ENCODE results near the gene CRYBG1. TPM values are rescaled to one million over a fixed set of nuclear protein-coding genes. Genes with fewer than 3 reads are reported as not detected.

The CRYBG1 gene
- total and polyA plus RNA-seq, 10 of the 15 experiments (the other 5 are each of a cell fraction or from before 2014, with no cell fraction given): 6.5 to 57.0 (median 25.2) TPM

GRCh38 chr6:106383573-106383972, 23.1 kb downstream of the CRYBG1 start:
- BruUV-seq (replicated peaks): no TSS peak
- no peak for FAIRE-seq
- Histone ChIP-seq H3K4me2 (ENCODE audit: control insufficient read depth, insufficient read depth) (no peak overlapping the region), H3K9ac (ENCODE audit: control insufficient read depth, insufficient read depth, low read length) (no peak overlapping the region), H3K79me2 (ENCODE audit: control insufficient read depth, insufficient read depth, low read length) (no peaks in the 10 kb centered on the region), H3K4me1 (ENCODE audit: control insufficient read depth, insufficient read depth, low read length) (no peaks in the 10 kb centered on the region), H3K27ac (ENCODE audit: control insufficient read depth, insufficient read depth) (no peak overlapping the region), H2AFZ (ENCODE audit: control insufficient read depth, low read depth, low read length) (no peak overlapping the region), H3K4me3 (no peak overlapping the region), H4K20me1 (ENCODE audit: control insufficient read depth, insufficient read depth) (no peaks in the 10 kb centered on the region), H3K27me3 (replicated peaks in 1 of 2; ENCODE audit: control insufficient read depth in 2 of 2, insufficient read depth in 2 of 2, low read length in 1 of 2) (no peaks in the 10 kb centered on the region; a peak in 3 of 4 replicates), H3K9me3 (replicated peaks; ENCODE audit: control insufficient read depth, insufficient read depth, low read length) (no peaks in the 10 kb centered on the region), H3K36me3 (ENCODE audit: control insufficient read depth in 2 of 2, insufficient read depth in 2 of 2, low read length in 1 of 2) (no peaks in the 10 kb centered on the region)
- no peak for ATAC-seq
- ChIA-PET RAD21 (ENCODE audit: unreplicated experiment) (no interaction called here), POLR2A (no interaction called here), CTCF (no interaction called here), SMC1A (ENCODE audit: uncharacterized antibody, unreplicated experiment) (no interaction called here)
- DNase-seq (ENCODE audit: low read depth, low spot score): no peak
- WGBS (ENCODE audit: insufficient coverage, insufficient replicate concordance, low lambda C conversion rate, missing lambda C conversion rate): 73% methylated on average over 2 of the region's 2 CpGs
- intact Hi-C loops (cut with micrococcal nuclease; ENCODE audit: unreplicated experiment) (no loop called here), in situ Hi-C loops (cut with MboI) (no loop called here)
- TF ChIP-seq PBX3 (IDR thresholded peaks at IDR 0.05; ENCODE audit: insufficient replicate concordance, low read depth, low read length): no peak
- TF ChIP-seq SUPT20H (IDR thresholded peaks at IDR 0.05; ENCODE audit: borderline replicate concordance, control insufficient read depth, low read depth, low read length): no peak
- no peak for TF ChIP-seq CUX1 (IDR thresholded peaks at IDR 0.05; ENCODE audit: insufficient replicate concordance, low read depth, low read length)
- TF ChIP-seq CREB1 (IDR thresholded peaks at IDR 0.05; ENCODE audit: low read depth): no peak
- no peak for TF ChIP-seq BCL11A (IDR thresholded peaks at IDR 0.05; ENCODE audit: low read depth, low read length)
- no peak for TF ChIP-seq RB1 (IDR thresholded peaks at IDR 0.05; ENCODE audit: borderline replicate concordance)
- no peak for TF ChIP-seq SUZ12 (IDR thresholded peaks at IDR 0.05; ENCODE audit: unreplicated experiment)
- TF ChIP-seq PML (IDR thresholded peaks at IDR 0.05; ENCODE audit: low read length): no peak
- TF ChIP-seq ETV6 (conservative IDR thresholded peaks at IDR 0.05 in 1 of 2, IDR thresholded peaks at IDR 0.05 in 1 of 2; ENCODE audit: borderline replicate concordance in 1 of 2, low read depth in 1 of 2): no peak
- no peak for TF ChIP-seq ZNF384 (IDR thresholded peaks at IDR 0.05; ENCODE audit: borderline replicate concordance, low read depth, low read length)
- TF ChIP-seq CEBPZ (IDR thresholded peaks at IDR 0.05; ENCODE audit: low read depth, low read length): no peak
- no peak for TF ChIP-seq RAD21 (IDR thresholded peaks at IDR 0.05; ENCODE audit: insufficient read depth, low read depth, low read length)
- TF ChIP-seq NBN (IDR thresholded peaks at IDR 0.05): no peak
- TF ChIP-seq SREBF2 (IDR thresholded peaks at IDR 0.05; ENCODE audit: low read length): no peak
- TF ChIP-seq GATAD2B (conservative IDR thresholded peaks at IDR 0.05; ENCODE audit: low read depth): no peak
- TF ChIP-seq NFYA (IDR thresholded peaks at IDR 0.05; ENCODE audit: borderline replicate concordance, low read depth, low read length): no peak
